ENCODE data around the gene CACNA1D. TPM values are rescaled to one million over a fixed set of nuclear protein-coding genes. Genes with fewer than 3 reads are reported as not detected.

CACNA1D gene
- total RNA-seq, 2 donors from 2014 or later = 9.9 to 20.4 TPM

GRCh38 chr3:53545996-53546359, 51.6 kb downstream of the CACNA1D start:
- no peaks in the 10 kb centered on the region for H3K4me1 ChIP-seq
- no peak overlapping the region for H3K27ac ChIP-seq
- DNase-seq = no peak
- no peaks in the 10 kb centered on the region for H3K27me3 ChIP-seq
- H3K36me3 ChIP-seq (replicated peaks in 1 of 2; ENCODE audit: insufficient read depth in 1 of 2, low read depth in 2 of 2) = no peaks in the 10 kb centered on the region
- no peak overlapping the region for H3K4me3 ChIP-seq
- no peak for ATAC-seq
- H3K9me3 ChIP-seq = no peaks in the 10 kb centered on the region
- intact Hi-C loops (cut with DNase I) = no loop called here
- no peak for TF ChIP-seq POLR2A (IDR thresholded peaks at IDR 0.05)
- TF ChIP-seq, protein P1, sequence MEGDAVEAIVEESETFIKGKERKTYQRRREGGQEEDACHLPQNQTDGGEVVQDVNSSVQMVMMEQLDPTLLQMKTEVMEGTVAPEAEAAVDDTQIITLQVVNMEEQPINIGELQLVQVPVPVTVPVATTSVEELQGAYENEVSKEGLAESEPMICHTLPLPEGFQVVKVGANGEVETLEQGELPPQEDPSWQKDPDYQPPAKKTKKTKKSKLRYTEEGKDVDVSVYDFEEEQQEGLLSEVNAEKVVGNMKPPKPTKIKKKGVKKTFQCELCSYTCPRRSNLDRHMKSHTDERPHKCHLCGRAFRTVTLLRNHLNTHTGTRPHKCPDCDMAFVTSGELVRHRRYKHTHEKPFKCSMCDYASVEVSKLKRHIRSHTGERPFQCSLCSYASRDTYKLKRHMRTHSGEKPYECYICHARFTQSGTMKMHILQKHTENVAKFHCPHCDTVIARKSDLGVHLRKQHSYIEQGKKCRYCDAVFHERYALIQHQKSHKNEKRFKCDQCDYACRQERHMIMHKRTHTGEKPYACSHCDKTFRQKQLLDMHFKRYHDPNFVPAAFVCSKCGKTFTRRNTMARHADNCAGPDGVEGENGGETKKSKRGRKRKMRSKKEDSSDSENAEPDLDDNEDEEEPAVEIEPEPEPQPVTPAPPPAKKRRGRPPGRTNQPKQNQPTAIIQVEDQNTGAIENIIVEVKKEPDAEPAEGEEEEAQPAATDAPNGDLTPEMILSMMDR (IDR thresholded peaks at IDR 0.05) = no peak
- WGBS, 2 donors = 72 to 75% methylated on average over 7 of the region's 7 CpGs

- no peaks in the 10 kb centered on the region for H3K9me3 ChIP-seq
- ATAC-seq (no peak), DNase-seq (no peak)
- peaks cover 3% of the 10 kb centered on the region for H3K4me1 ChIP-seq
- no peaks in the 10 kb centered on the region for H3K36me3 ChIP-seq (replicated peaks in 1 of 2; ENCODE audit: insufficient read depth in 1 of 2, low read depth in 2 of 2)
- WGBS, 2 donors = 79% methylated on average over 8 of the region's 8 CpGs
- H3K27ac ChIP-seq = no peak overlapping the region
- TF ChIP-seq, protein P1 (IDR thresholded peaks at IDR 0.05) = no peak
- TF ChIP-seq POLR2A (IDR thresholded peaks at IDR 0.05) = no peak
- H3K27me3 ChIP-seq = no peaks in the 10 kb centered on the region
- H3K4me3 ChIP-seq = no peak overlapping the region
- intact Hi-C loops (cut with DNase I) = no loop called here
Observed at GRCh38 chr3:53547327-53547726, 52.9 kb downstream of the CACNA1D start.

GRCh38 chr3:53550005-53550620, 55.7 kb downstream of the CACNA1D start:
- no peak for DNase-seq
- ATAC-seq = no peak
- H3K27ac ChIP-seq = no peak overlapping the region
- intact Hi-C loops (cut with DNase I) = no loop called here
- H3K27me3 ChIP-seq = no peaks in the 10 kb centered on the region
- H3K4me1 ChIP-seq = peaks cover 24% of the 10 kb centered on the region
- no peaks in the 10 kb centered on the region for H3K36me3 ChIP-seq (replicated peaks in 1 of 2; ENCODE audit: insufficient read depth in 1 of 2, low read depth in 2 of 2)
- no peak overlapping the region for H3K4me3 ChIP-seq
- 66 to 70% methylated on average over 8 of the region's 8 CpGs for WGBS, 2 donors
- no peaks in the 10 kb centered on the region for H3K9me3 ChIP-seq
- no peak for TF ChIP-seq POLR2A (IDR thresholded peaks at IDR 0.05)

DNA sequence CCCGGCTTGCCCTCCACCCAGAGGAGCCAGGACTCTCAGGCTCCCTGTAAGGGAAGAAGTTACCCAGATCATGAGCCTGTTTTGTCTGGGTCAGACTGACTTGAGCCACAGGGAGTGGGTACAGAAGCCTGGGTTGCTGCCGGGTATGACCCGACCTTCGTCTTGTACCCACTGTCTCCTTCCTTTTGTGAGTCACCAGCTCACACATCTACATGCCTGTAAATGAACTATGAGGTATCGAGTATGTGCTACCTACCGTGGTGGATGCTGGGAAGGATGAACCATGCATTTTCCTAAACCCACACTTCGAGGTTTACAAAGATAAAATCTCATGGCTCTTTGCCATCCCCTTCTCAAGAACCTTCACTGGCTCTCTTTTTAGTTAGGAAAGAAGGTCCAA, 56.9 kb downstream of the CACNA1D start:
- ATAC-seq (no peak), DNase-seq (no peak)
- WGBS, 2 donors = 86% methylated on average over 7 of the region's 7 CpGs
- intact Hi-C loops (cut with DNase I) = no loop called here
- peaks cover 24% of the 10 kb centered on the region for H3K4me1 ChIP-seq
- TF ChIP-seq, protein P1 (IDR thresholded peaks at IDR 0.05) = no peak
- TF ChIP-seq POLR2A (IDR thresholded peaks at IDR 0.05) = no peak
- H3K9me3 ChIP-seq = no peaks in the 10 kb centered on the region
- no peak overlapping the region for H3K27ac ChIP-seq
- no peaks in the 10 kb centered on the region for H3K36me3 ChIP-seq (replicated peaks in 1 of 2; ENCODE audit: insufficient read depth in 1 of 2, low read depth in 2 of 2)
- H3K27me3 ChIP-seq = peaks cover 0 to 4% of the 10 kb centered on the region in 2 donors
- no peak overlapping the region for H3K4me3 ChIP-seq

DNA sequence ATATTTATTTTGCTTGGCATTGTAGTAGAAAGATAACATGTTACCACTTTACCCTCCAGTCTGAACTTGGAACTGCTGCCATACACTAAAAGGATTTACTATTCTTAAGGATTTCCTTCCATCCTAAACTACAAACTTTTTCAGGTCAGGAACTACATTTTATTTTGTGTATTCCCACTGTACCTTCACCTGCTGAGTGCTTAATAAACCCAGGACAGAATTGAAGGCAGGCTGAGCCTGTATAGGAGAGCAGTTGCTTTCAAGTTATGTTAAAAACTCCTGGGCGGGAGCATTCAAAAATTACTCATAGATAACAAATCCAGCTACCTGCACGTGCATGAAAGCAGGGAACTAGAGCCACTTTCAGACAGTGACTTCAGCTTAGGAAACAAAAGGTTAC, 58.3 kb downstream of the CACNA1D start:
- intact Hi-C loops (cut with DNase I) = no loop called here
- TF ChIP-seq POLR2A (IDR thresholded peaks at IDR 0.05) = no peak
- TF ChIP-seq, protein P1 (IDR thresholded peaks at IDR 0.05) = no peak
- no peak for DNase-seq
- peaks cover 24% of the 10 kb centered on the region for H3K4me1 ChIP-seq
- no peaks in the 10 kb centered on the region for H3K9me3 ChIP-seq
- no peak overlapping the region for H3K4me3 ChIP-seq
- no peaks in the 10 kb centered on the region for H3K36me3 ChIP-seq (replicated peaks in 1 of 2; ENCODE audit: insufficient read depth in 1 of 2, low read depth in 2 of 2)
- ATAC-seq = no peak
- peaks cover 0 to 4% of the 10 kb centered on the region in 2 donors for H3K27me3 ChIP-seq
- H3K27ac ChIP-seq = peak overlapping the region in 2 of 4 donors; percentile 6 to 45
- 28 to 31% methylated on average over 2 of the region's 2 CpGs for whole genome bisulfite sequencing, 2 donors

Measured in body of pancreas (tissue), 4 donors.